Progenitor cell of endocrine pancreas (in vitro differentiated cells): Measurements from ENCODE around the gene CYP2A7. TPM values are rescaled to one million over a fixed set of nuclear protein-coding genes. Genes with fewer than 3 reads are reported as not detected.
"Not testable (repeated sequence)": the region's sequence is repeated elsewhere in the genome, so short reads cannot be mapped to it uniquely, and the experiment has no call there.

ENCODE experiments used
- DNase-seq: peaks from one replicate; pipeline ENCODE4 v3.0.0; 2021; ENCODE audit warnings: low spot score; ENCODE audit not compliant: unreplicated experiment
- H3K27ac Mint-ChIP-seq: 2 replicates; pipeline ENCODE4 v1.8.0; 2021; ENCODE audit warnings: mild to moderate bottlenecking, moderate library complexity, mixed read lengths
- H3K27me3 Mint-ChIP-seq: 2 replicates; pipeline ENCODE4 v1.8.0; 2021; ENCODE audit warnings: mixed read lengths
- H3K36me3 Mint-ChIP-seq: 2 replicates; pipeline ENCODE4 v1.8.0; 2022; ENCODE audit warnings: mixed read lengths; ENCODE audit not compliant: insufficient read depth
- H3K4me1 Mint-ChIP-seq: 2 replicates; pipeline ENCODE4 v1.8.0; 2021; ENCODE audit warnings: low read depth, mixed read lengths
- H3K4me3 Mint-ChIP-seq: 2 replicates; pipeline ENCODE4 v1.8.0; 2021; ENCODE audit warnings: low read depth, mild to moderate bottlenecking, moderate library complexity, mixed read lengths
- H3K9me3 Mint-ChIP-seq: 2 replicates; pipeline ENCODE4 v1.8.0; 2021; ENCODE audit warnings: low read depth, mixed read lengths
- total RNA-seq: library from RNA; stranded (reverse); gene quantifications from 2 replicates; pipeline ENCODE4 v1.2.1, GENCODE V29; 2021
- TF ChIP-seq, protein P1 (sequence below): fragments of 200-600 bp; sonication (generic); IDR thresholded peaks from one replicate; pipeline ENCODE4 v1.5.0; 2021; ENCODE audit warnings: antibody characterized with exemption, mild to moderate bottlenecking; ENCODE audit not compliant: unreplicated experiment

The CYP2A7 gene
- total RNA-seq, 1 donor from 2014 or later, result not detected

DNA sequence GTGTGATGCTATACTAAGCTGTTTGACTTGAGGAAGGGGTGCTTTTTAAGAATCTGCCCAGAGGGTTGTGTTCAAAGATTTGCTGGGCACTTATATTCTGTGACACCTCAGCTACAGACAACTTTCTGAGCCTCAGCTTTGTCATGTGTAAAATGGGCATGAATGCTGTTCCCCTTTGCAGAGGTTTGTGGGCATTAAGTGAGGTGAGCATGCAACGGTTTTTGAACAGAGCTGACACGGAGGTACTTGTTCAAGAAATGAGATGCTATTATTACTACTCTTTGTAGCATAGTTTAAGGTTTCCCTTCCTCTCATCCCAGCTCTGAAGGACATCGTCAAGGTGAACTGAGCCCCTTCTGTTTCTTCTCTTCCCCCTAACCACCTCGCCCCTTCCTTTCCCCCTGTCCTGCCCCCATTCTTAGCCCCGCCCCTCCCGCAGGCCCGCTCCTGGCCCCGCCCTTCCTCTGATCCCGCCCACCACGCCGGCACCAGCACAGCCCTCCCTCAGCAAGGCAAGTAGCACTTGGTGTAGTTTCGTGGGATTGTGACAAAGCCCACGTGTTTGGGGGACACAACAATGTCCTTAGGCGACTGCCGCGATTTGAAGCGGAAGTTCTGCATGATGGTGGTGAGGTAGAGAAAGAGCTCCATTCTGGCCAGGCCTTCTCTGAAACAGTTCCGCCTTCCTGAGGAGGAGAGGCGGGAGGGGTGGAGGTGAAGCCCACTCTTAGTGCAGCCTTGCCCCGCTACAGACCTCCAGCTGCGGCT lies 26.1 kb upstream of the CYP2A7 start:
- TF ChIP-seq, protein P1, sequence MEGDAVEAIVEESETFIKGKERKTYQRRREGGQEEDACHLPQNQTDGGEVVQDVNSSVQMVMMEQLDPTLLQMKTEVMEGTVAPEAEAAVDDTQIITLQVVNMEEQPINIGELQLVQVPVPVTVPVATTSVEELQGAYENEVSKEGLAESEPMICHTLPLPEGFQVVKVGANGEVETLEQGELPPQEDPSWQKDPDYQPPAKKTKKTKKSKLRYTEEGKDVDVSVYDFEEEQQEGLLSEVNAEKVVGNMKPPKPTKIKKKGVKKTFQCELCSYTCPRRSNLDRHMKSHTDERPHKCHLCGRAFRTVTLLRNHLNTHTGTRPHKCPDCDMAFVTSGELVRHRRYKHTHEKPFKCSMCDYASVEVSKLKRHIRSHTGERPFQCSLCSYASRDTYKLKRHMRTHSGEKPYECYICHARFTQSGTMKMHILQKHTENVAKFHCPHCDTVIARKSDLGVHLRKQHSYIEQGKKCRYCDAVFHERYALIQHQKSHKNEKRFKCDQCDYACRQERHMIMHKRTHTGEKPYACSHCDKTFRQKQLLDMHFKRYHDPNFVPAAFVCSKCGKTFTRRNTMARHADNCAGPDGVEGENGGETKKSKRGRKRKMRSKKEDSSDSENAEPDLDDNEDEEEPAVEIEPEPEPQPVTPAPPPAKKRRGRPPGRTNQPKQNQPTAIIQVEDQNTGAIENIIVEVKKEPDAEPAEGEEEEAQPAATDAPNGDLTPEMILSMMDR, result no peak
- H3K27ac Mint-ChIP-seq, result no peak overlapping the region
- peaks cover 47% of the 10 kb centered on the region for H3K27me3 Mint-ChIP-seq
- no peaks in the 10 kb centered on the region for H3K36me3 Mint-ChIP-seq
- peaks cover 2% of the 10 kb centered on the region for H3K4me1 Mint-ChIP-seq
- H3K4me3 Mint-ChIP-seq, result no peak overlapping the region
- H3K9me3 Mint-ChIP-seq, result no peaks in the 10 kb centered on the region
- DNase-seq, result no peak

DNA sequence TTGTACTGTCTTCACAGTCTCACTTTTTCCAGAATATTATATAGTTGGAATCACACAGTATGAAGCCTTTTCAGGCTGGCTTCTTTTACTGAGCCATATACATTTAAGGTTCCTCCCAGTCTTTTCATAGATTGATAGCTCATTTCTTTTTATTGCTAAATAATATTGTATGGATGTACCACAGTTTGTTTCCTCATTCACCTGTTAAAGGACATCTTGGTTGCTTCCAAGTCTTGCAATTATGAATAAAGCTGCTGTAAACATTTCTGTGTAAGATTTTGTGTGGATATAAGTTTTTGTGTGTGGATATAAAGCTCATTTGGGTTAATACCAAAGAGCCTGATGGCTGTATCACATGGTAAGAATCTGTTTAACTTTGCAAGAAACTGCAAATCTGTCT lies 24.5 kb upstream of the CYP2A7 start:
- TF ChIP-seq, protein P1, result no peak
- H3K27me3 Mint-ChIP-seq, result peaks cover 52% of the 10 kb centered on the region
- no peak overlapping the region for H3K27ac Mint-ChIP-seq
- peaks cover 2% of the 10 kb centered on the region for H3K4me1 Mint-ChIP-seq
- H3K4me3 Mint-ChIP-seq, result no peak overlapping the region
- H3K9me3 Mint-ChIP-seq, result no peaks in the 10 kb centered on the region
- no peaks in the 10 kb centered on the region for H3K36me3 Mint-ChIP-seq
- DNase-seq, result no peak

DNA sequence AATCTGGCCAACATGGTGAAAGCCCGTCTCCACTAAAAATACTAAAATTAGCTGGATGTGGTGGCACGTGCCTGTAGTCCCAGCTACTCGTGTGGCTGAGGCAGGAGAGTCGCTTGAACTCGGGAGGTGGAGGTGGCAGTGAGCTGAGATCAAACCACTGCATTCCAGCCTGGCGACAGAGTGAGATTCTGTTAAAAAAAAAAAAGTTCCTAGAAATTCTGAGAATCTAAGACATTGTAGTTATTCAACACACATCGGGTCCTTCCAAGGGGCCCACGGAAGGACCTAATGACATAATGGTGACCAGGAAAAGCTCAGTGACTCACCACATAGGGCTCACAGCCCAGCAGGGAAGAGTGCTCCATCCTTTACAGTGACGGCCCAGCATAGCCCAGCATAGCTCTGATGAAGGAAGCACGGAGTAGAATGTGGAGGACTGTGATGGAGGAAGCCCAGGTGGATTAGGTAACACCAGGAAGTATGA lies 22.7 kb upstream of the CYP2A7 start:
- not testable (repeated sequence) for H3K9me3 Mint-ChIP-seq, DNase-seq, H3K36me3 Mint-ChIP-seq, H3K27ac Mint-ChIP-seq, H3K4me3 Mint-ChIP-seq, H3K4me1 Mint-ChIP-seq
- peaks cover 55% of the 10 kb centered on the region for H3K27me3 Mint-ChIP-seq

DNA sequence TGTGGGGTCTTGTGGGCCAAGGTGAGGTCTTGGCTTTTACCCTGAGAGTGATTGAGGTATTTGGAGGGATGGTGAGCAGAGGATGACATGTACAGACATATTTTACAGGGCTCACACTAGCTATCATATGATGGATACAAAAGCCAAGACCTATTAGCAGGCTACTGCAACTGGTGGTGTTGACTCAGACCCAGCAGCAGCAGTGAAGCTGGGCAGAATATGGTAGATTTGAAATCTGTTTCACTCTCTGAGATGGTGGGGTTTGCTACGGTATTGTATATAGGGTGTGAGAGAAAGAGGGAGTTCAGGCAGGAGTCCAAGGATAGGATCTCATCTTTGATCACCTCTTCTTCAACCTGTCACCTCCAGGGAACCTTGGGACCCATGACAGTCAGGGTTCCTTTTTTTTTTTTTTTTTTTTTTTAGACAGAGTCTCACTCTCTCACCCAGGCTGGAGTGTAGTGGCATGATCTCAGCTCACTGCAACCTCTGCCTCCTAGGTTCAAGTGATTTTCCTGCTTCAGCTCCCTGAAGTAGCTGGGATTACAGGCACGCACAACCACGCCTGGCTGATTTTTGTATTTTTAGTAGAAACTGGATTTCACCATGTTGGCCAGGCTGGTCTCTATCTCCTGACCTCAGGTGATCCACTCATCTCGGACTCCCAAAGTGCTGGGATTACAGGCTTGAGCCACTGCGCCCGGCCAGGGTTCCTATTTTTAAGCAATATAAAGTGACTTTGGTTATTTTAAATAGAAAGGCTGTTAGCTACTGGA lies 20.1 kb upstream of the CYP2A7 start:
- not testable (repeated sequence) for H3K27ac Mint-ChIP-seq, H3K4me1 Mint-ChIP-seq, DNase-seq, H3K36me3 Mint-ChIP-seq, H3K4me3 Mint-ChIP-seq, H3K9me3 Mint-ChIP-seq
- H3K27me3 Mint-ChIP-seq, result peaks cover 36% of the 10 kb centered on the region

DNA sequence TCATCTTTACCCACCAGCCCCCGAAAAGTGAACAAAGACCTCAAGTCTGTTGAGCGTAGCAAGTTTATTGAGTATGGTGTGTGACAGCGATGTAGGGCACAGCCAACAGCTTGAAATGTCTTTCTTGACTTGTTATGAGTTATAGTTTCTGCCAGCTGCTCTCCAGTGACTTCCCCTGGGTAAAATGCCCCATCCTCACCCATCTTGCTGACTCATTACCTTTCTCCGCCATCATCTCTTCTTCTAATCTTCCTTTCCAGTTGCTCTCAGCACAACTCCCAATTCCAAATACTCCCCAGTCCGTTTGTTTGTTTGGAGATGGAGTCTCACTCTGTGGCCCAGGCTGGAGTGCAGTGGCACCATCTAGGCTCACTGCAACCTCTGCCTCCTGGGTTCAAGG lies 18.5 kb upstream of the CYP2A7 start:
- not testable (repeated sequence) for DNase-seq, H3K9me3 Mint-ChIP-seq, H3K36me3 Mint-ChIP-seq, H3K4me1 Mint-ChIP-seq, H3K4me3 Mint-ChIP-seq
- H3K27ac Mint-ChIP-seq, result peak overlapping the region; percentile 43
- H3K27me3 Mint-ChIP-seq, result peaks cover 33% of the 10 kb centered on the region

DNA sequence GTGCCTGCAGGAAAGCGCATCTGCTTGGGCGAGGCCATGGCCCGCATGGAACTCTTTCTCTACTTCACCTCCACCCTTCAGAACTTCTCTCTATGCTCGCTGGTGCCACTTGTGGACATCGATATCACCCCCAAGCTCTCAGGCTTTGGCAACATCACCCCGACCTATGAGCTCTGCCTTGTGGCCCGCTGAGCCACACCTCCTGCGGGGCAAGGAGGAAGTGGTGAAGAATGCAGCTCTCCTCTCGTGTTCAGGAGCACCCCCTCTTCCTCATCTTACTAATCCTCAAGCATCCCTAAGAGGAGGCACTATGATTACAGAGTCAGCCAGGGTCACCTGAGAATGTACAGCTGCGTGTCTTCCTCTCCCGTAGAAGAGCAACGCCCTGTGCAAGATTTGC lies 17.9 kb upstream of the CYP2A7 start:
- not testable (repeated sequence) for DNase-seq, H3K9me3 Mint-ChIP-seq, H3K4me3 Mint-ChIP-seq, H3K27ac Mint-ChIP-seq, H3K36me3 Mint-ChIP-seq, H3K4me1 Mint-ChIP-seq
- H3K27me3 Mint-ChIP-seq, result peaks cover 33% of the 10 kb centered on the region

DNA sequence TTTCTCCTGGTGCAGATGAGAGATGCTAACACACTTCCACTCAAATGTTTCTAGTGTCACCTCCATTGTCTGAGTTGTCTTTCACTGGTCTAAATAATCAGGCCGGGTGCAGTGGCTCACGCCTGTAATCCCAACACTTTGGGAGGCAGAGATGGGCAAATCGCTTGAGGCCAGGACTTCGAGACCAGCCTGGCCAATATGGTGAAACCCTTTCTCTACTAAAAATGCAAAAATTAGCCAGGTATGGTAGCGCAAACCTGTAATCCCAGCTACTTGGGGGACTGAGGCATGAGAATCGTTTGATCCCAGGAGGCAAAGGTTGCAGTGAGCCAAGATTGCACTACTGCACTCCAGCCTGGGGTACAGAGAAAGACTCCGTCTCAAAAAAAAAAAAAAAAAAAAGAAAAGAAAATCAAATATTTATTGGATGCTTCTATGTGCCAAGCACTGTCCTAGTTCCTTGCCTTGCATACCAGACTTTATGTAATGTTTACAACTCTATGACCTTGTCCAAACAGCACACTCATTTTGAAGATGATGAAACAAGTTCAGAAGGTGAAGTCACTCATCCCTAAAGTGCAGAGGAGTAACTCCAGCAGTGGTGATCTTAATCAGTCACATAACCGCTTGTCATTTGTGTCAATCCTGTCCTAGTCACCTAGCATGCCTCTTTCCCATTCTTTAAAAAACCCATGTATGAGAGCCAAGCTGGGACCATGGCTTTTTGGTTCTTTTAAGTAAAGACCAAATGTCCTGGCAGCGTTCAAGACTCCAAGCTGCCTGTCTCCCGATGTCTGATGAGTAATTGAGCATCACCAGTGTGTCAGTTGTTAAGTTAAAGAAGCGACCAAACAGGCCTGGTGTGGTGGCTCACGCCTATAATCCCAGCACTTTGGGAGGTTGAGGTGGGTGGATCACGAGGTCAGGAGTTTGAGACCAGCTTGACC lies 15.1 kb upstream of the CYP2A7 start:
- not testable (repeated sequence) for DNase-seq, H3K27ac Mint-ChIP-seq
- H3K27me3 Mint-ChIP-seq, result peaks cover 37% of the 10 kb centered on the region

More for the DNA sequence above, 15.1 kb upstream of the CYP2A7 start:
- H3K9me3 Mint-ChIP-seq, H3K4me3 Mint-ChIP-seq, H3K4me1 Mint-ChIP-seq, H3K36me3 Mint-ChIP-seq: not testable (repeated sequence)
